ENCODE data around the gene UBN1. TPM values are rescaled to one million over a fixed set of nuclear protein-coding genes. Genes with fewer than 3 reads are reported as not detected.

UBN1 gene
- total RNA-seq, 1 experiment from 2014 or later, result 63.1 TPM

GRCh38 chr16:4879049-4879448, 31.8 kb downstream of the UBN1 start:
- ChIA-PET POLR2A (no interaction called here), CTCF (no interaction called here)
- BruUV-seq (replicated peaks), result no TSS peak
- peaks cover 28% of the 10 kb centered on the region for H3K36me3 ChIP-seq (ENCODE audit: control insufficient read depth, insufficient read depth, low read length)
- H3K27me3 ChIP-seq (ENCODE audit: control insufficient read depth, insufficient read depth, low read length), result no peaks in the 10 kb centered on the region
- H3K27ac ChIP-seq (ENCODE audit: low read length), result 0 out of 2 replicates have a peak overlapping the region, but pooled peaks have one; percentile 7
- no peak overlapping the region for H3K4me3 ChIP-seq (ENCODE audit: low read depth in 2 of 2, low read length in 2 of 2)
- in situ Hi-C loops (cut with HindIII; ENCODE audit: low pct_unique_long_range_greater_than_20kb, low sequenced_read_pairs) (no loop called here), intact Hi-C loops (cut with micrococcal nuclease; ENCODE audit: unreplicated experiment) (no loop called here)
- TF ChIP-seq POLR2AphosphoS5 (IDR thresholded peaks at IDR 0.05; ENCODE audit: low read depth, low read length), result no peak
- TF ChIP-seq TCF7L2 (IDR thresholded peaks at IDR 0.05; ENCODE audit: low read depth, low read length), result no peak
- no peak for TF ChIP-seq REST (IDR thresholded peaks at IDR 0.05; ENCODE audit: insufficient read depth in 1 of 2, low read depth in 2 of 2, low read length in 1 of 2)
- no peak for TF ChIP-seq SIN3A (IDR thresholded peaks at IDR 0.05; ENCODE audit: borderline replicate concordance, insufficient read depth, low read depth, low read length)
- TF ChIP-seq CTCF (IDR thresholded peaks at IDR 0.05), result no peak
- H3K9me3 ChIP-seq (ENCODE audit: control insufficient read depth, insufficient read depth, low read depth, low read length), result no peaks in the 10 kb centered on the region
- DNase-seq (ENCODE audit: low read depth, low spot score) (no peak), ATAC-seq (no peak)
- peaks cover 15% of the 10 kb centered on the region; the same call in 1 of the 2 replicates for H3K4me1 ChIP-seq (ENCODE audit: control insufficient read depth, insufficient read depth, low read length)

- Histone ChIP-seq H3K27me3 (ENCODE audit: control insufficient read depth, insufficient read depth, low read length) (no peaks in the 10 kb centered on the region), H3K9me3 (ENCODE audit: control insufficient read depth, insufficient read depth, low read depth, low read length) (no peaks in the 10 kb centered on the region), H3K27ac (ENCODE audit: low read length) (no peak overlapping the region; the same call in 1 of the 2 replicates), H3K4me3 (ENCODE audit: low read depth in 2 of 2, low read length in 2 of 2) (no peak overlapping the region), H3K36me3 (ENCODE audit: control insufficient read depth, insufficient read depth, low read length) (peaks cover 27% of the 10 kb centered on the region), H3K4me1 (ENCODE audit: control insufficient read depth, insufficient read depth, low read length) (peaks cover 15% of the 10 kb centered on the region; the same call in 1 of the 2 replicates)
- intact Hi-C loops (cut with micrococcal nuclease; ENCODE audit: unreplicated experiment) (loop anchor here (10.0 kb wide), 1 partner anchor 75 kb away; the partner anchor contains the start of gene SEC14L5), in situ Hi-C loops (cut with HindIII; ENCODE audit: low pct_unique_long_range_greater_than_20kb, low sequenced_read_pairs) (no loop called here)
- ATAC-seq (no peak), DNase-seq (ENCODE audit: low read depth, low spot score) (no peak)
- no peak for TF ChIP-seq POLR2AphosphoS5 (IDR thresholded peaks at IDR 0.05; ENCODE audit: low read depth, low read length)
- no peak for TF ChIP-seq REST (IDR thresholded peaks at IDR 0.05; ENCODE audit: insufficient read depth in 1 of 2, low read depth in 2 of 2, low read length in 1 of 2)
- TF ChIP-seq SIN3A (IDR thresholded peaks at IDR 0.05; ENCODE audit: borderline replicate concordance, insufficient read depth, low read depth, low read length), result no peak
- no peak for TF ChIP-seq CTCF (IDR thresholded peaks at IDR 0.05)
- no peak for TF ChIP-seq TCF7L2 (IDR thresholded peaks at IDR 0.05; ENCODE audit: low read depth, low read length)
- POLR2A ChIA-PET, result no interaction called here
- CTCF ChIA-PET, result interaction anchor here (0.5 kb wide), 1 partner anchor 98 kb away, joined by 5 read pairs; no protein-coding TSS in a partner anchor
- BruUV-seq (replicated peaks), result no TSS peak
These were observed 32.8 kb downstream of the UBN1 start for GRCh38 chr16:4880006-4880580.
